Measurements from ENCODE around the gene MIX23.

DNA sequence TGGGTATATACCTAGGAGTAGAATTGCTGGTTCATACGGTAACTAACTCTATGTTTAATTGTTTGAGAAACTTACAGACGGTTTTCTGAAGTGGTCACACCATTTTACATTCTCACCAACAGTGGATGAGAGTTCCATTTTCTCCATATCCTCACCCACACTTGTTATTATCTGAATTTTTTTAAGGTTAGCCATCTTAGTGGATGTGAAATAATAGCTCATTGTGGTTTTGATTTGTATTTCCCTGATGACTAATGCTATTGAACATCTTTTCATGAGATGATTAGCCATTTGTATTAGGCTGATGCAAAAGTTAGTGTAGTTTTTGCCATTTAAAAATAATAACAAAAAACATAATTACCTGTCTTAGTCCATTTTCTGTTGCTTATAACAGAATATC, 39.4 kb downstream of the MIX23 start:
- TF ChIP-seq CTCF (IDR thresholded peaks at IDR 0.05) (no peak), POLR2A (IDR thresholded peaks at IDR 0.05) (no peak)
